Mammary epithelial cell (primary cell): ENCODE data around the gene TSPAN16.
"Not testable (repeated sequence)": the region's sequence is repeated elsewhere in the genome, so short reads cannot be mapped to it uniquely, and the experiment has no call there.

ENCODE experiments used
- CTCF ChIP-seq, 2 donors: IDR thresholded peaks in 1 of 2; conservative IDR thresholded peaks in 1 of 2; 2 replicates each; pipeline ENCODE4 v1.5.1; 2011 to 2012; ENCODE audit warnings: inconsistent platforms in 2 of 2, low read length in 2 of 2, mild to moderate bottlenecking in 2 of 2, control low read depth in 1 of 2, low read depth in 1 of 2; ENCODE audit not compliant: insufficient read depth in 1 of 2; ENCODE audit errors: extremely low read depth in 1 of 2
- EZH2 ChIP-seq: IDR thresholded peaks from 2 replicates; pipeline ENCODE4 v1.6.1; 2012; ENCODE audit warnings: low read length, inconsistent platforms, borderline replicate concordance

DNA sequence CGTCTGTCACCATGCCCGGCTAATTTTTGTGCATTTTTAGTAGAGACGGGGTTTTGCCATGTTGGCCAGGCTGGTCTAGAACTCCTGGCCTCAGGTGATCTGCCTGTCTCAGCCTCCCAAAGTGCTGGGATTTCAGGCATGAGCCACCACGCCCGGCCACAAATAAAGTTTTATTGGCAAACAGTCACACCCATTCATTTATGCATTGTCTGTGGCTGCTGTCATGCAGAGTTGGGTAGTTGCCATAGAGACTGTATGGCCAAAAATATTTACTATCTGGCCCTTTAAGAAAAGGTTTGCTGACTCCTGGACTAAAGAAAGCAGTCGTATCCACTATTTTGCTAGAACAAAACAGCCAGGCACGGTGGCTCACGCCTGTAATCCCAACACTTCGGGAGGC is 37.9 kb downstream of the TSPAN16 start:
- not testable (repeated sequence) for TF ChIP-seq EZH2; CTCF (conservative IDR thresholded peaks at IDR 0.05 in 1 of 2, IDR thresholded peaks at IDR 0.05 in 1 of 2; ENCODE audit: extremely low read depth in 1 of 2, insufficient read depth in 1 of 2, low read depth in 1 of 2, low read length in 2 of 2)
